ENCODE measurements around the gene DNTT.
A peak's percentile ranks its signal among the peaks of the same experiment; 100 is the strongest.

The DNTT gene

GRCh38 chr10:96379758-96380157 lies 75.5 kb downstream of the DNTT start:
- Histone ChIP-seq H3K79me1 (ENCODE audit: low read depth, low read length) (no peaks in the 10 kb centered on the region), H3K4me1 (ENCODE audit: control insufficient read depth in 2 of 2, insufficient read depth in 1 of 2, low read depth in 1 of 2, low read length in 2 of 2) (peaks cover 0 to 9% of the 10 kb centered on the region in 2 donors), H3K27me3 (ENCODE audit: control insufficient read depth in 3 of 3, insufficient read depth in 3 of 3, low read depth in 1 of 3, low read length in 3 of 3) (peaks cover 0 to 3% (median 0%) of the 10 kb centered on the region in 3 experiments), H3K4me2 (ENCODE audit: insufficient read depth, low read length, poor library complexity, severe bottlenecking) (no peak overlapping the region), H4K8ac (ENCODE audit: low read depth, low read length) (no peak overlapping the region), H2BK12ac (ENCODE audit: low read length) (no peak overlapping the region), H3K27ac (replicated peaks; ENCODE audit: low read length) (no peak overlapping the region), H3K36me3 (replicated peaks in 1 of 2; ENCODE audit: control insufficient read depth in 2 of 2, insufficient read depth in 2 of 2, low read length in 2 of 2) (no peaks in the 10 kb centered on the region), H3K4ac (ENCODE audit: low read length) (no peak overlapping the region), H2AK5ac (ENCODE audit: low read depth, low read length) (no peak overlapping the region), H2BK5ac (ENCODE audit: low read length) (no peak overlapping the region), H3K4me3 (ENCODE audit: low read length in 2 of 2) (no peak overlapping the region), H3K23ac (ENCODE audit: low read depth, low read length, poor library complexity) (no peak overlapping the region), H3K18ac (ENCODE audit: low read length) (no peak overlapping the region), H2BK15ac (ENCODE audit: low read length) (no peak overlapping the region), H2BK120ac (ENCODE audit: low read depth, low read length) (no peak overlapping the region), H3K9me3 (replicated peaks in 1 of 2; ENCODE audit: control insufficient read depth in 2 of 2, insufficient read depth in 1 of 2, low read depth in 1 of 2, low read length in 2 of 2) (no peaks in the 10 kb centered on the region), H4K91ac (ENCODE audit: low read depth, low read length, poor library complexity) (no peak overlapping the region), H2AFZ (ENCODE audit: low read length) (no peak overlapping the region), H3K9ac (ENCODE audit: low read depth, low read length, poor library complexity) (peak overlapping the region; percentile 30), H3K14ac (ENCODE audit: low read length) (no peak overlapping the region)
- WGBS, 2 donors (ENCODE audit: extremely low coverage in 2 of 2, insufficient read length in 2 of 2, insufficient replicate concordance in 1 of 2), result no CpG with 5 or more reads among the region's 8 CpGs
- no peak for DNase-seq (ENCODE audit: low spot score)

- H2BK12ac ChIP-seq (ENCODE audit: low read length), result peak overlapping the region; percentile 42
- no peak overlapping the region for H3K27ac ChIP-seq (replicated peaks; ENCODE audit: low read length)
- H3K9ac ChIP-seq (ENCODE audit: low read depth, low read length, poor library complexity), result no peak overlapping the region
- no peaks in the 10 kb centered on the region for H3K79me1 ChIP-seq (ENCODE audit: low read depth, low read length)
- H3K9me3 ChIP-seq (replicated peaks in 1 of 2; ENCODE audit: control insufficient read depth in 2 of 2, insufficient read depth in 1 of 2, low read depth in 1 of 2, low read length in 2 of 2), result no peaks in the 10 kb centered on the region
- no peak overlapping the region for H2BK5ac ChIP-seq (ENCODE audit: low read length)
- peaks cover 0 to 9% of the 10 kb centered on the region in 2 donors for H3K4me1 ChIP-seq (ENCODE audit: control insufficient read depth in 2 of 2, insufficient read depth in 1 of 2, low read depth in 1 of 2, low read length in 2 of 2)
- no peak overlapping the region for H3K14ac ChIP-seq (ENCODE audit: low read length)
- H4K8ac ChIP-seq (ENCODE audit: low read depth, low read length), result no peak overlapping the region
- H3K4me2 ChIP-seq (ENCODE audit: insufficient read depth, low read length, poor library complexity, severe bottlenecking), result no peak overlapping the region
- no peaks in the 10 kb centered on the region for H3K36me3 ChIP-seq (replicated peaks in 1 of 2; ENCODE audit: control insufficient read depth in 2 of 2, insufficient read depth in 2 of 2, low read length in 2 of 2)
- no peak overlapping the region for H2AK5ac ChIP-seq (ENCODE audit: low read depth, low read length)
- no peak overlapping the region for H2BK120ac ChIP-seq (ENCODE audit: low read depth, low read length)
- no peak overlapping the region for H3K4me3 ChIP-seq (ENCODE audit: low read length in 2 of 2)
- DNase-seq (ENCODE audit: low spot score), result no peak
- H3K18ac ChIP-seq (ENCODE audit: low read length), result peak overlapping the region; percentile 72
- H2BK15ac ChIP-seq (ENCODE audit: low read length), result no peak overlapping the region
- peak overlapping the region; percentile 36 for H3K23ac ChIP-seq (ENCODE audit: low read depth, low read length, poor library complexity)
- WGBS, 2 donors (ENCODE audit: extremely low coverage in 2 of 2, insufficient read length in 2 of 2, insufficient replicate concordance in 1 of 2), result no CpG with 5 or more reads among the region's 7 CpGs
- no peak overlapping the region for H3K4ac ChIP-seq (ENCODE audit: low read length)
- no peak overlapping the region for H4K91ac ChIP-seq (ENCODE audit: low read depth, low read length, poor library complexity)
- H3K27me3 ChIP-seq (ENCODE audit: control insufficient read depth in 3 of 3, insufficient read depth in 3 of 3, low read depth in 1 of 3, low read length in 3 of 3), result peaks cover 0 to 3% (median 0%) of the 10 kb centered on the region in 3 experiments
- no peak overlapping the region for H2AFZ ChIP-seq (ENCODE audit: low read length)
Measured at GRCh38 chr10:96380821-96381220, 76.6 kb downstream of the DNTT start.

DNA sequence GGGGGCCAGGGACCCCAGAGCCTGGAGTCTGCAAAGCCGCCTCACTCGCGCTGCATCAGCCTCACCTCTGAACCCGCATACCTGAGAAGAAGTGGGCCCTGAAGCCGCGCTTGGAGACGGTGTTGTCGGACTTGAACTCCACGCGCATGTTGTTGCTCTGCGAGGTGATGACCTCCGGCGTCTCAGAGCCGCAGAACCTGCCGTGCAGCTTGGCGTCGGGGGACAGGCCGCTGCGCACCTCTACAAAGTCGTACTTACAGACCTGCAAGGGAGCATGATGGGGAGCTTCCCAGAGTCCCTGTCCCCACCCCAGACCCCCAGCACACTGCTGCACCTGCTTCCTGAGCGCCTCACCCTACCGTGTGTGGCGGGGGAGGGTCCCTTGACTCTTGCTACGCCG lies 80.3 kb downstream of the DNTT start:
- Histone ChIP-seq H3K23ac (ENCODE audit: low read depth, low read length, poor library complexity) (no peak overlapping the region), H3K4ac (ENCODE audit: low read length) (no peak overlapping the region), H3K36me3 (replicated peaks in 1 of 2; ENCODE audit: control insufficient read depth in 2 of 2, insufficient read depth in 2 of 2, low read length in 2 of 2) (no peaks in the 10 kb centered on the region), H2BK12ac (ENCODE audit: low read length) (no peak overlapping the region), H2BK5ac (ENCODE audit: low read length) (peak overlapping the region; percentile 48), H3K18ac (ENCODE audit: low read length) (peak overlapping the region; percentile 8), H3K4me2 (ENCODE audit: insufficient read depth, low read length, poor library complexity, severe bottlenecking) (no peak overlapping the region), H2AK5ac (ENCODE audit: low read depth, low read length) (no peak overlapping the region), H3K27me3 (ENCODE audit: control insufficient read depth in 3 of 3, insufficient read depth in 3 of 3, low read depth in 1 of 3, low read length in 3 of 3) (peaks cover 0 to 12% (median 0%) of the 10 kb centered on the region in 3 experiments), H3K9ac (ENCODE audit: low read depth, low read length, poor library complexity) (no peak overlapping the region), H2AFZ (ENCODE audit: low read length) (no peak overlapping the region), H3K14ac (ENCODE audit: low read length) (no peak overlapping the region), H4K91ac (ENCODE audit: low read depth, low read length, poor library complexity) (no peak overlapping the region), H3K27ac (replicated peaks; ENCODE audit: low read length) (no peak overlapping the region), H3K4me3 (ENCODE audit: low read length in 2 of 2) (no peak overlapping the region), H3K79me1 (ENCODE audit: low read depth, low read length) (no peaks in the 10 kb centered on the region), H3K9me3 (replicated peaks in 1 of 2; ENCODE audit: control insufficient read depth in 2 of 2, insufficient read depth in 1 of 2, low read depth in 1 of 2, low read length in 2 of 2) (no peaks in the 10 kb centered on the region), H4K8ac (ENCODE audit: low read depth, low read length) (no peak overlapping the region), H3K4me1 (ENCODE audit: control insufficient read depth in 2 of 2, insufficient read depth in 1 of 2, low read depth in 1 of 2, low read length in 2 of 2) (no peaks in the 10 kb centered on the region), H2BK120ac (ENCODE audit: low read depth, low read length) (no peak overlapping the region), H2BK15ac (ENCODE audit: low read length) (no peak overlapping the region)
- no CpG with 5 or more reads among the region's 25 CpGs for WGBS, 2 donors (ENCODE audit: extremely low coverage in 2 of 2, insufficient read length in 2 of 2, insufficient replicate concordance in 1 of 2)
- DNase-seq (ENCODE audit: low spot score), result no peak

GRCh38 chr10:96387161-96387560 lies 82.9 kb downstream of the DNTT start:
- Histone ChIP-seq H3K4ac (ENCODE audit: low read length) (no peak overlapping the region), H3K23ac (ENCODE audit: low read depth, low read length, poor library complexity) (no peak overlapping the region), H3K18ac (ENCODE audit: low read length) (no peak overlapping the region), H2BK15ac (ENCODE audit: low read length) (no peak overlapping the region), H3K9ac (ENCODE audit: low read depth, low read length, poor library complexity) (no peak overlapping the region), H3K27ac (replicated peaks; ENCODE audit: low read length) (no peak overlapping the region), H3K36me3 (replicated peaks in 1 of 2; ENCODE audit: control insufficient read depth in 2 of 2, insufficient read depth in 2 of 2, low read length in 2 of 2) (no peaks in the 10 kb centered on the region), H3K4me3 (ENCODE audit: low read length in 2 of 2) (no peak overlapping the region), H3K9me3 (replicated peaks in 1 of 2; ENCODE audit: control insufficient read depth in 2 of 2, insufficient read depth in 1 of 2, low read depth in 1 of 2, low read length in 2 of 2) (no peaks in the 10 kb centered on the region), H3K4me1 (ENCODE audit: control insufficient read depth in 2 of 2, insufficient read depth in 1 of 2, low read depth in 1 of 2, low read length in 2 of 2) (no peaks in the 10 kb centered on the region), H2AK5ac (ENCODE audit: low read depth, low read length) (no peak overlapping the region), H4K8ac (ENCODE audit: low read depth, low read length) (no peak overlapping the region), H2AFZ (ENCODE audit: low read length) (no peak overlapping the region), H3K27me3 (ENCODE audit: control insufficient read depth in 3 of 3, insufficient read depth in 3 of 3, low read depth in 1 of 3, low read length in 3 of 3) (peaks cover 0 to 12% (median 0%) of the 10 kb centered on the region in 3 experiments), H2BK12ac (ENCODE audit: low read length) (no peak overlapping the region), H4K91ac (ENCODE audit: low read depth, low read length, poor library complexity) (no peak overlapping the region), H2BK5ac (ENCODE audit: low read length) (no peak overlapping the region), H2BK120ac (ENCODE audit: low read depth, low read length) (no peak overlapping the region), H3K14ac (ENCODE audit: low read length) (no peak overlapping the region), H3K4me2 (ENCODE audit: insufficient read depth, low read length, poor library complexity, severe bottlenecking) (no peak overlapping the region), H3K79me1 (ENCODE audit: low read depth, low read length) (no peaks in the 10 kb centered on the region)
- no peak for DNase-seq (ENCODE audit: low spot score)
- WGBS, 2 donors (ENCODE audit: extremely low coverage in 2 of 2, insufficient read length in 2 of 2, insufficient replicate concordance in 1 of 2), result no CpG with 5 or more reads among the region's 2 CpGs
